Activated T-cell treated with anti-CD3 and anti-CD28 coated beads for 48 hours (primary cell): ENCODE data around the gene ALPG.
"Not testable (repeated sequence)": the region's sequence is repeated elsewhere in the genome, so short reads cannot be mapped to it uniquely, and the experiment has no call there.

Source experiments
- DNase-seq: peaks from one replicate; pipeline ENCODE4 v3.0.0-alpha.2; 2020; ENCODE audit warnings: low read depth

ALPG gene

GRCh38 chr2:232406556-232407310, at the start of gene ALPG:
ALPG (plus strand) TSS chr2:232406844; CDS start chr2:232406895, 51 bp downstream.
- DNase-seq, result no peak

- DNase-seq, result no peak
Measured at GRCh38 chr2:232361646-232362045, 45.0 kb upstream of the ALPG start.

GRCh38 chr2:232362174-232362900, 44.3 kb upstream of the ALPG start:
- no peak for DNase-seq

GRCh38 chr2:232363064-232363783, 43.4 kb upstream of the ALPG start:
- not testable (repeated sequence) for DNase-seq

GRCh38 chr2:232363784-232364615, 42.6 kb upstream of the ALPG start:
- DNase-seq, result no peak

- not testable (repeated sequence) for DNase-seq
Measured at GRCh38 chr2:232364806-232365594, 41.6 kb upstream of the ALPG start.

- no peak for DNase-seq
Measured at GRCh38 chr2:232365621-232366321, 40.9 kb upstream of the ALPG start.

- not testable (repeated sequence) for DNase-seq
Measured at GRCh38 chr2:232366461-232366860, 40.2 kb upstream of the ALPG start.

- DNase-seq, result no peak
Measured at GRCh38 chr2:232367016-232367415, 39.6 kb upstream of the ALPG start.

GRCh38 chr2:232367591-232368233, 38.9 kb upstream of the ALPG start:
- DNase-seq, result no peak

GRCh38 chr2:232368311-232368731, 38.3 kb upstream of the ALPG start:
- DNase-seq, result no peak

GRCh38 chr2:232369126-232369951, 37.3 kb upstream of the ALPG start:
- DNase-seq, result no peak

- not testable (repeated sequence) for DNase-seq
Measured at GRCh38 chr2:232370007-232370406, 36.6 kb upstream of the ALPG start.

GRCh38 chr2:232372231-232373208, 34.1 kb upstream of the ALPG start:
- DNase-seq, result no peak

- no peak for DNase-seq
Measured at GRCh38 chr2:232374356-232374755, 32.3 kb upstream of the ALPG start.

- no peak for DNase-seq
Measured at GRCh38 chr2:232375164-232375563, 31.5 kb upstream of the ALPG start.

GRCh38 chr2:232376260-232376659, 30.4 kb upstream of the ALPG start:
- DNase-seq, result no peak

GRCh38 chr2:232376713-232377112, 29.9 kb upstream of the ALPG start:
- DNase-seq, result no peak
